NK-92 treated with Interleukin-12 subunit alpha and Interleukin-12 subunit beta, amount 100 ng/mL, for 24 hours (cell line): ENCODE data around the gene VPS37B.
"Not testable (repeated sequence)": the region's sequence is repeated elsewhere in the genome, so short reads cannot be mapped to it uniquely, and the experiment has no call there.

ENCODE experiments used
- DNase-seq: peaks from one replicate; lab custom pipeline; 2025; lab: John Stamatoyannopoulos, UW

The VPS37B gene

GRCh38 chr12:122895704-122896636 is at the start of gene VPS37B:
Gene VPS37B, minus strand, starts transcription at chr12:122896124. Its CDS starts 62 bp downstream, at chr12:122896062.
- peak; percentile 72 for DNase-seq

GRCh38 chr12:122944605-122945592 is 49.0 kb upstream of the VPS37B start:
- DNase-seq: no peak

DNA sequence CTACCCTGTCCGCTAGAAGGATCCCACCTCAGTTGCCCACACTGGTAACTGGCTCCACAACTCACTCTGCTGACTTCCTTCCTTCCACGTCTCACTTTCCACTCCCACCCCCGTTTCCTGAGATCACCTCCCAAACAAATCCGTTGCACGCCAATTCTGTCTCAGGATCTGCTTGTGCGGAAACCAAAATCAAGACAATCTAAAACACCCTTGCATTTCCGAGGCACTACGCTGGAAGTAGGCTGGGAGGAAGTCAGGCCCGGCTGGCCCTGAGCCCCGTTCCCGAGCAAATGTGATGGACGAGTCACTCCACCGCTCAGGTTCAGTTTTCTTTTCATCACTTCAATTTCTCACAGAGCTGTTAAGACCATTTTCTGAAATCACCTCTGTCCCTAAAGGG is 47.3 kb upstream of the VPS37B start:
- no peak for DNase-seq

- peak; percentile 55 for DNase-seq
Observed at GRCh38 chr12:122942637-122943036, 46.7 kb upstream of the VPS37B start.

DNA sequence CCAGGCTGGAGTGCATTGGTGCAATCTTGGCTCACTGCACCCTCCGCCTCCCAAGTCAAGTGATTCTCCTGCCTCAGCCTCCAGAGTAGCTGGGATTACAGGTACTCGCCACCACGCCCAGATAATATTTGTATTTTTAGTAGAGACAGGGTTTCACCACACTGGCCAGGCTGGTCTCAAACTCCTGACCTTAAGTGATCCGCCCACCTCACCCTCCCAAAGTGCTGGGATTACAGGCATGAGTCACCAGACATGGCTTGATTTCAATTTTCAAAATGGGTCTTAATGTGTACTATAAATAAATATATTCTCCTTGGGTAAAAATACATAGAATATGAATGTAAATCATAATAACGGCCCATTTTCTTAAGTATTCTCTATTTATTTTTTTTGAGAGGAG is 45.4 kb upstream of the VPS37B start:
- DNase-seq: not testable (repeated sequence)

- DNase-seq: no peak
Observed at GRCh38 chr12:122939125-122939524, 43.2 kb upstream of the VPS37B start.

- DNase-seq: no peak
Observed at GRCh38 chr12:122937622-122938091, 41.7 kb upstream of the VPS37B start.

DNA sequence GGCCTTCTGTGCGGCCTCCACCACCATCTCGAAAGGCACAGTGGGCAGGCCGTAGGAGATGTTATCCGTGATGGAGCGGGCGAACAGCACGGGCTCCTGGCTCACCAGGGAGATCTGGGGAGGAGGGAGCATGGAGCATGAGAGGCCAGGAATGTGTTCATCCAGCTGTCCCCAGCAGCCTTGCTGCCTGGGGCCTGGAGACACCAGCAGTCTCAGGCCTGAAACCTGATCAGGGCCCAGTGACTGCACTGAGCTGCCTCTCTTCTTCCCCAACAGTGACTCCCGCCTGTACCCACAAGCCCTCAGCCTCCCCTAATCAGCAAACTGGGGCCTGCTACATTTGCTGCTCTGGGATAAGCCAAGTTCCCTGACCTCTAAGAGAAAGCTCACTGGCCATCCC is 39.4 kb upstream of the VPS37B start:
- DNase-seq: no peak

GRCh38 chr12:122934722-122935121 is 38.8 kb upstream of the VPS37B start:
- no peak for DNase-seq

GRCh38 chr12:122932207-122932606 is 36.3 kb upstream of the VPS37B start:
- no peak for DNase-seq

DNA sequence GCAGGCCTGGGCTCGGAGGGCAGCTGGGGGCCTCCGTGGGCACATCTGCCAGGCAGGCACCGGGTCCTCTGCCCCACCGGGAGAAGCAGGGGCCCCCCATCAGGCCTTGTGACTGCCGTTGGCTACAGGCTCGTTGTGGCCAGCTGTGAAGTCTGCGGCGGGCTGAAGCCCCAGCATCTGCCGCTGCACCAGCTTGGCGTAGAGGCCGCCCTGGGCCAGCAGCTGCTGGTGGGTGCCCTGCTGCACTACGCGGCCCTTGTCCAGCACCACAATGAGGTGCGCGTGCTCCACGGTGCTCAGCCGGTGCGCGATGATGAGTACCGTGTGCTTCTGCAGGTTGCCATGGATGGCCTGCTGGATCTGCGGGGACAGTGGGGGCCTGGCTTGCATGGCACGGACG is 33.9 kb upstream of the VPS37B start:
- DNase-seq: no peak

DNA sequence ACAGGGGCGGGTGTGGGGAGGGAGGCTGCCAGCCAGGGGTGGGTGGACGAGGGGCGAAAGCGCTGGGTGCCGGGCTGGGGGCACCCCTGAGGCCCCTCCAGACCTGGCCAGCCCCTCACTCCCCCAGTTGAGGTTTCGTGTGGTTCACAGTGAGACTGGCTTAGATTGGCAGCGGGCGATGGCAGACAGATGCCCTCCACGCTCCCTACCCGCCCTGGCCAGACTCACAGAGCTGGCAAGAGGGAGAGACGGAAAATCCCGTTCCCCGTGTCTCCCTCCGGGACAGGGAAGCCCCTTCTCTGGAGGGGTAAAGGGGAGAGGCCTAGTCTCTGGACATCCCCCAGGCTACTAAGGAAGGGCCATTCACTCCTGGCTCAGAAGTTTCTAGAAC is 33.2 kb upstream of the VPS37B start:
- DNase-seq: no peak

- no peak for DNase-seq
Observed at GRCh38 chr12:122928404-122929147, 32.7 kb upstream of the VPS37B start.

DNA sequence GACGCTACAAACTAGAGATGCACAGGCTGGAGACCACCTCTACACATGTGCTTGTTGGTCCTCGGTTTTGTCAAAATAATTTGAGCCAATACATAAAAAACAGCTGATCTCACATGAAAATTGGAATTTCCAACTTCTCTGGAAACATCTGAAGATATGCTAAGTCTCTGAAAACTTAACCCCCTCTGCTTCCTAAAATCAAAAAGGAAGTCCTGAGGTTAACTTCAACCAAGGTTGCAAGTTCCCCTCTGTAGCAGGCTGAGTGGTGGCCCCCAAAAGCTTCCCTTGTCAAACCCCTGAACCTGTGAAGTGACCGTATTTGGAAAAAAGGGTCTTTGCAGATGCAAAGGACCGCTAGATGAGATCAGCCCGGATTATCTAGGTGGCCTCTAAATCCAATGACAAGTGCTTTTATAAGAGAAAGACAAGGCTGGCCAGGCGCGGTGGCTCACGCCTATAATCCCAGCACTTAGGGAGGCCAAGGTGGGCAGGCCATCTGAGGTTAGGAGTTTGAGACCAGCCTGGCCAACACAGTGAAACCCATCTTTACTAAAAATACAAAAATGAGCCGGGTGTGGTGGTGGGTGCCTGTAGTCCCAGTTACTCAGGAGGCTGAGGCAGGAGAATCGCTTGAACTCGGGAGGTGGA is 32.0 kb upstream of the VPS37B start:
- no peak for DNase-seq

DNA sequence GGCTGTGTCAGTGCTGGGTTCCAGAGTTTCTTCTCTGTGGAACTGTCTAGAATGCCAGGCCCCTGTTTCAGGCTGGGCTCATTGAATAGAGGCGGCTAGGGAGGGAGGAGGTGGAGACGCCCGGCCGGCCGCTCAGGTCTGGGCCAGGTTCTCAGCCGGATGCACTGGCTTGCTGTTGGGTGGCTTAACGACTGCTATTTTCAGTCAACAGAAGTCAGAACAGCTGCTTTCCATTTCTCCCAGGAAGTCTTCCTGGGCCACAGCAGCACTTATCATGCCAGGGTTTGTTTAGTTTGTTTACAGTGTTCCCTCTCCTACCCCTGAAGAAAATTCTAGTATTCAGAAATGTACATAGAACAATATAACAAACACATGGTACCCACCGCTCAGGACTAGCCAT is 26.0 kb upstream of the VPS37B start:
- no peak for DNase-seq

DNA sequence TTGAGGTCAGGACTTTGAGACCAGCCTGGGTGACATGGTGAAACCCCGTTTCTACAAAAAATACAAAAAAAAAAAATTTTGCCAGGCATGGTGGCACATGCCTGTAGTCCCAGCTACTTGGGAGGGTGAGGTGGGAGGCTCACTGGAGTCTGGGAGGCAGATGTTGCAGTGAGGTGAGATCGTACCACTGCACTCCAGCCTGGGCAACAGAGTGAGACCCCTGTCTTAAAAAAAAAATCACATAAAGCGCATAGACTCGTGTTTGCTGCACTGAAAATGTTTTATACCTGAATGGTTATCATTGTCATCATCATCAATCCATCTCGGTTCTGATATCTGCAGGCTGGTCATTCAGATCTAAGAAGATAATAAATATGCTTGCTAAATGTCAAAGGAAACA is 24.8 kb upstream of the VPS37B start:
- DNase-seq: no peak

DNA sequence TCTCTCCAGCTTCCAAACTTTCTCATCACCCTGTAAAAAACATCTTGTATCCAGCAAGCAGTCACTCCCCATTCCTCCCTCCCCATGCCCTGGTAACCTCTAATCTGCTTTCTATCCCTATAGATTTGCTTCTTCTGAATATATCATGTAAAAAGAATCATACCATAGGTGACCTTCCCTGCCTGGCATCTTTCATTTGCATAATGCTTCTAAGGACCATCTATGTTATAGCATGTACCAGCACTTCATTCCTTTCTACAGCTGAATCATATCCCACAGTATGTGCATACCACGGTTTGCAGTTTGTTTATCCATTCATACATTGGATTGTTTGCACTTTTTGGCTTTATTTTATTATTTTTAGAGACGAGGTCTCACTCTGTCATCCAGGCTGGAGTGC is 22.9 kb upstream of the VPS37B start:
- DNase-seq: no peak

DNA sequence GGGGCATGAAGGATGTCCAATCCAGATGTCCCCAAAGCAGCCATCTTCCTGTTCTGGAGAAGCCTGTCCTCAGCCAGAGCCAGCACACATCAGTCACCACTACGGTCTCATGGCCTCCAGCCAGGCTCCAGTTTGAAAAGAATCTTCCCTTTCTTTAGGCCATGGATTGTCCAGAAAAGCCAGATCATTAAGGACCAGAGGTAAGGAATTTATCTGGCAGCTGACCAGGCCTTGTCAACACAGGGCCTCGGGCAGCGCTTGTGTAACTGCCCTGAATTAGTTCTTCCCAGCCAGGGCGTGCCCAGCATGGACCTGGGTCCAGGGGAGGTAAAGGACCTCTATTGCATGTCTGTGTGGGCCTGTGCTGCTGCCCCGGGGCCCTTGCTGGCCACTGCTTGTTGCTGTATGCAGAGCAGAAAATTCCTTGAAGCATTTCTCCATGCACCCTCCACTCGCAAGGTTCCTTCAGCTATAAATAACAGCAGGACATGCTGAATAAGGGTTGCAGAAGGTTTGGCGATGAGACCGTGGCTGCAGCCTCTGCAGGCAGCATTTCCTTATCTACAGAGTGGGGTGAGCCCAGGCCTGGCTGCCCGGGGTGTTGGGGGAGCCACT is 21.7 kb upstream of the VPS37B start:
- no peak for DNase-seq

- DNase-seq: no peak
Observed at GRCh38 chr12:122909442-122910288, 13.7 kb upstream of the VPS37B start.

- DNase-seq: no peak
Observed at GRCh38 chr12:122908915-122909314, 13.0 kb upstream of the VPS37B start.
